ENCODE measurements around the gene GALNT6. TPM values are rescaled to one million over a fixed set of nuclear protein-coding genes. Genes with fewer than 3 reads are reported as not detected.

Gene GALNT6
- total RNA-seq, 6 experiments from 2014 or later = 0.55 to 3.3 (median 1.3) TPM

DNA sequence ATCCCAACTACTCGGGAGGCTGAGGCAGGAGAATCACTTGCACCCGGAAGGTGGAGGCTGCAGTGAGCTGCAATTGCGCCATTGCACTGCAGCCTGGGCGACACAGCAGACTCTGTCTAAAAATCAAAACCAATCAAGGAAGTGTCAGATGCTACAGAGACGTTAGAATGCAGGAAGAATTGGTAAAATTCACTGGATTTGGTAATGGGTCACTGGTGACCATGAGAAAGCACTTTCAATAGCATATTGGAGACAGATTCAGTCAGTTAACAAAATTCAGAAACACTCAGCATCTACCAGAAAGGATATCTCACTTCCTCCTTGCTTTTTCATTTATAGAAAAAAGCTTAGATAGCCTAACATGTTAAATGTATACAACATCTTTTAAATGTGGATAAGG, 84.7 kb downstream of the GALNT6 start:
- Histone ChIP-seq H3K9me3 (no peaks in the 10 kb centered on the region), H3K4me1 (no peaks in the 10 kb centered on the region), H3K27ac (no peak overlapping the region), H3K4me3 (no peak overlapping the region), H3K27me3 (no peaks in the 10 kb centered on the region), H3K36me3 (no peaks in the 10 kb centered on the region)
- no peak for TF ChIP-seq POLR2A (IDR thresholded peaks at IDR 0.05)
- TF ChIP-seq, protein P1, sequence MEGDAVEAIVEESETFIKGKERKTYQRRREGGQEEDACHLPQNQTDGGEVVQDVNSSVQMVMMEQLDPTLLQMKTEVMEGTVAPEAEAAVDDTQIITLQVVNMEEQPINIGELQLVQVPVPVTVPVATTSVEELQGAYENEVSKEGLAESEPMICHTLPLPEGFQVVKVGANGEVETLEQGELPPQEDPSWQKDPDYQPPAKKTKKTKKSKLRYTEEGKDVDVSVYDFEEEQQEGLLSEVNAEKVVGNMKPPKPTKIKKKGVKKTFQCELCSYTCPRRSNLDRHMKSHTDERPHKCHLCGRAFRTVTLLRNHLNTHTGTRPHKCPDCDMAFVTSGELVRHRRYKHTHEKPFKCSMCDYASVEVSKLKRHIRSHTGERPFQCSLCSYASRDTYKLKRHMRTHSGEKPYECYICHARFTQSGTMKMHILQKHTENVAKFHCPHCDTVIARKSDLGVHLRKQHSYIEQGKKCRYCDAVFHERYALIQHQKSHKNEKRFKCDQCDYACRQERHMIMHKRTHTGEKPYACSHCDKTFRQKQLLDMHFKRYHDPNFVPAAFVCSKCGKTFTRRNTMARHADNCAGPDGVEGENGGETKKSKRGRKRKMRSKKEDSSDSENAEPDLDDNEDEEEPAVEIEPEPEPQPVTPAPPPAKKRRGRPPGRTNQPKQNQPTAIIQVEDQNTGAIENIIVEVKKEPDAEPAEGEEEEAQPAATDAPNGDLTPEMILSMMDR (IDR thresholded peaks at IDR 0.05) = no peak
- DNase-seq = no peak
- WGBS (ENCODE audit: insufficient coverage, low coverage, low lambda C conversion rate, missing lambda C conversion rate) = 74% methylated on average over 5 of the region's 5 CpGs
- intact Hi-C loops (cut with DNase I) = no loop called here
- no peak for ATAC-seq

Other genes starting within 250 kb of the GALNT6 start
- 1 to 10 TPM; 6.3 to 9.4 (median 7.3) TPM for gene TFCP2, start 218.3 kb downstream of the GALNT6 start, total RNA-seq
- gene POU6F1, start 173.3 kb downstream of the GALNT6 start, total RNA-seq = 1 to 10 TPM; 2.5 to 7.0 (median 3.6) TPM
- gene DAZAP2, start 152.6 kb downstream of the GALNT6 start, total RNA-seq = 100 to 1,000 TPM in 3 of 6 experiments, 10 to 100 TPM in 3; 69.0 to 123 (median 108) TPM
- 1 to 10 TPM; 2.9 to 9.7 (median 5.6) TPM for gene SMAGP, start 121.0 kb downstream of the GALNT6 start, total RNA-seq
- 1 to 10 TPM; 2.3 to 5.8 (median 3.7) TPM for gene BIN2, start 67.2 kb downstream of the GALNT6 start, total RNA-seq
- gene CELA1, start 44.7 kb downstream of the GALNT6 start, total RNA-seq = not detected
- gene SLC4A8, start 33.4 kb upstream of the GALNT6 start, total RNA-seq = under 1 TPM; 0.04 to 0.55 (median 0.19) TPM
- gene SCN8A, start 199.8 kb upstream of the GALNT6 start, total RNA-seq = 1 to 10 TPM; 1.7 to 5.6 (median 3.7) TPM